GM19324 (cell line): Measurements from ENCODE around the gene LMTK3.
A peak's percentile ranks its signal among the peaks of the same experiment; 100 is the strongest.
"Not testable (repeated sequence)": the region's sequence is repeated elsewhere in the genome, so short reads cannot be mapped to it uniquely, and the experiment has no call there.

ENCODE experiments used
- ATAC-seq: cut with Tn5 transposase; IDR thresholded peaks from one replicate; pipeline ENCODE4 v1.9.1; 2021; ENCODE audit warnings: mild to moderate bottlenecking, moderate library complexity; ENCODE audit not compliant: unreplicated experiment, low FRiP score

Gene LMTK3

GRCh38 chr19:48492925-48493717 lies 18.5 kb downstream of the LMTK3 start:
- peak; percentile 48 for ATAC-seq

DNA sequence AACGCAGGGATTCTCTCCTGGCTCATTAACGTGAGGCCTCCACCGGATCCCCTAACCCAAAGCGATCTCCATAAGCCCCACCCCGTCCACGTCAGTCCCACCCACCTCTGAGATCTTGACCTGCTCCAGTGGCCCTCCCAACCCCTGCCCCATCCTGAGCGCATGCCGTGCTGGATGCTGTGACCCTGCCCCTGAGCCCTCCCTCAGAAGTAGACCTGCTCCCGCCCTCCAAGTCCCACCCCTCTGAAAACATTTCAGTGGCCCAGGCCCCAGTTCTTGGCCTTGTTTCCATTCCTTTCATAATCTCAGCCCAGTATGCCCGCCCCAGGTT lies 19.9 kb downstream of the LMTK3 start:
- ATAC-seq: no peak

DNA sequence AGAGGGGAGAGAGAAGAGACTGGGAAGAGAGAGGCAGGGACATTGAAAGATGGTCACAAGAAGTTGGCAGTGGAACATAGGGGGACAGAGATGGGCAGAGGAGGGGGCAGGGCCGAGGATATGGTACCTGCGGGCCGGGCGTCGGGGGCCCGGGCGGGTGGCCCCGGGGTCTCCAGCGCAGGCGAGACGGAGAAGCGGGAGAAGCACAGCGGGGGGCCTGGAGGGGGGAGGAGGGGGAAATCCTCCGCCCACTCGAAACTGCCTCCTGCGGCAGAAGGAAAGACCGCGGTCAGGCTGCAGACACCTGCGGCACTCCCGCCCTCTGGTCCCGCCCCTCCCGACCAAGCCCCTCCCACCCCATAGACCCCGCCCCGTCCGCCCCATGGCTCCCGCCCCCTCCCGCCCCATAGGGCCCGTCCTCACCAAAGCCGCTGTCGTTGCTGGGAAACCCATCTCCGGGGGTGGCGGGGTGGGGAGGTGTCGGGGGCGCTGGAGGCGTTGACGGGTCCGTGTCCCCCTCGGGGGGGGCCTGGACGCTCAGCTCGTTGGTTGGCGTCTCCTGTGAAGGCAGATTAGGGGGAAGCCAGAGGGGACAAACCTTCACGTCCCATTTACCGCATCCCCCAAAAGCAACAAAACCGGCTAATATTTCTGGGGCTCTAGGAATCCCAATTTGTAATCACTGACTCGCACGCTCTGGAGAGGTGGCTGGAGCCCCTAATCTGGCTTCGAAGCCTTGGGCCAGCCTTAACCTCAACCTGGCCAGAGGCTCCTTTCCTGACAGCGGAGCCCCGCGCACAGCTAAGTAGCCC lies 20.4 kb downstream of the LMTK3 start:
- no peak for ATAC-seq

DNA sequence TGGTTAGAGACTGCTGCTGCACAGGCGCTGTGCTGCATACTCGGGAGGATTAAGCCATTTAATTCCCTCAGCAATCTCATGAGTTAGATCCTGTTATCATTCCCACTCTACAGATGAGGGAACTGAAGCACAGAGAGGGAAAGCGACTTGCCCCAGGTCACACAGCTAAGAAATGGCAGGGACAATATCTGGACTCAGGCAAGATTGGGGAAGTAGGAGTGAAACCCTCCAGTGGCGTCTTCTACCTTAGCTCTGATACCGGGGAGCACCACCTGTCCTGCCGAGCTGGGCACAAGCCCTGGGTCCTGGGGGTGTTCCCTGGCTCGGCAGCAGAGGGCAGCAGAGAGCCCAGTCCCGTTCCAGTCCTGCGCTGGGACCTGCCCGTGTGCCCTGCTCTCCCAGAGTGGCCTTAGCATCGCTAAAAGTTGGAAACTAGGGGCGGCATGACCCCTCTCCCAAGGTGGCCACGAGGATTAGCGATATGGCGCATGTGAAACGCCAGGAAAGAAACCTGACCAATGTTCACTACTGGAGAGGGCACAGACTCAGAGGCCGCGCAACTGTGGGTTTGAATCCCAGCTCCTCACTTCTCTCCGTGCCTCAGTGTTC lies 21.9 kb downstream of the LMTK3 start:
- no peak for ATAC-seq

DNA sequence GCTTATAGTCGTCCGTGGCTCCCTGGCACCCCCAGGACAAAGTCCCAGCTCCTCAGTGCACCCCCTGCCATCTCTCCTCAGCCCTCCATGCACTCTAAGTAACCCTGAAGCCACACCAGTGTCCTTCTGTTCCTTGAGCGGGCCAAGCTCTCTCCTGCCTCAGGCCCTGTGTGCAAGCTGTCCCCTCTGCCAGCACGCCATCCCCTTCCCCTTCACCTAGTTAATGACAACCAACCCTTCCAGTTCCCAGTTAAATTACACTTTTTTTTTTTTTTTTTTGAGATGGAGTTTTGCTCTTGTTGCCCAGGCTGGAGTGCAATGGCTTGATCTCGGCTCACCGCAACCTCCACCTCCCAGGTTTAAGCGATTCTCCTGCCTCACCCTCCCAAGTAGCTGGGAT lies 23.2 kb downstream of the LMTK3 start:
- not testable (repeated sequence) for ATAC-seq

GRCh38 chr19:48487948-48488347 lies 23.7 kb downstream of the LMTK3 start:
- ATAC-seq: no peak

DNA sequence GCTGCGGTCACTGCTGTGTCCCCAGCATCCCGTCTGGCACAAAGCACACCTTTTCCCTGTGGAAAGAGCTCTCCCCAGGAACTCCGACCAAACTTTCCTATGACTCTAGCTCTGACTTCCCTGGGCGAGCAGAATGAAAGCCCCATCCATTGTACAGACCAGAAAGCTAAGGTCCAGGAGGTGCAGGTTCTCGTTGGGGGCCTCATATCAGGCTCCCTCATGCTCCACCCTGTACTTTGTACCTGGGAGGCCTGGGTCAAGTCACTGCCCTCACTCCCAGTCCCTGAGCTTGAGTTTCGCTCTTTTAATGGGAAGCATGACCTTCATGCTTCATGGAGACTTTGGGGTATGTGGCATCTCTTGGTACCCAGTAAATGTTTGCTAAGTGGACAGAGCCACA lies 24.1 kb downstream of the LMTK3 start:
- no peak for ATAC-seq

GRCh38 chr19:48486706-48487105 lies 24.9 kb downstream of the LMTK3 start:
- not testable (repeated sequence) for ATAC-seq

DNA sequence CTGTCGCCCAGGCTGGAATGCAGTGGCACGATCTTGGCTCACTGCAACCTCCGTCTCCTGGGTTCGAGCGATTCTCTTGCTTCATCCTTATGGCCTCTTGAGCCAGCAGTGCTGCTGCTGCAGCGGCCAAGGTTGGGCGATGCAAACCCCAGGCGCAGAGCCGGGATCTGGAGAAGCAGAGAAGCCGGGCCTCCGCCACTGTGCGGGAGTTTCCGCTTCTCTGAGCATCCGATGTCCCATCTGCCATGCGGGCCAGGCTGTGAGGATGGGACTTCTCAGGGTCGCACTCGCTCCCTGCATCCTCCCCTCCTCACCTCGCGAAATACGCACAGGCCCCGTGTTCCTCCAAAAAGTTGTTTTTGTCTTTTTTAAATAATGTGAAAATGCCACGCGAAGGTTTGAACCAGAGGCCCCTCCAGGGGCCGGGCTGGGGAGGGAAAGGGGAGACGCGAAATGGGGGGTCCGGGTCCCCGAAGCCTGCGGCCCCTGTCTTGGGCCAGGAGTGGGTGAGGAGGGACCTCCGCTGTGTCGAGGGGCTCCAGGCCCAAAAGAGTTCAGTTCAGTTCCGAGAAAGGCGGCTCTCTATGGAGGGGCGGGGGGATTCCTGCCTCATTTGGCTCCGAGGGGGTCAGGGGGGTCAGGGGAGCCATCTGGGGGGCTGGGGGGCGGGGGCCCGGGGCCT lies 26.6 kb downstream of the LMTK3 start:
- ATAC-seq: no peak

DNA sequence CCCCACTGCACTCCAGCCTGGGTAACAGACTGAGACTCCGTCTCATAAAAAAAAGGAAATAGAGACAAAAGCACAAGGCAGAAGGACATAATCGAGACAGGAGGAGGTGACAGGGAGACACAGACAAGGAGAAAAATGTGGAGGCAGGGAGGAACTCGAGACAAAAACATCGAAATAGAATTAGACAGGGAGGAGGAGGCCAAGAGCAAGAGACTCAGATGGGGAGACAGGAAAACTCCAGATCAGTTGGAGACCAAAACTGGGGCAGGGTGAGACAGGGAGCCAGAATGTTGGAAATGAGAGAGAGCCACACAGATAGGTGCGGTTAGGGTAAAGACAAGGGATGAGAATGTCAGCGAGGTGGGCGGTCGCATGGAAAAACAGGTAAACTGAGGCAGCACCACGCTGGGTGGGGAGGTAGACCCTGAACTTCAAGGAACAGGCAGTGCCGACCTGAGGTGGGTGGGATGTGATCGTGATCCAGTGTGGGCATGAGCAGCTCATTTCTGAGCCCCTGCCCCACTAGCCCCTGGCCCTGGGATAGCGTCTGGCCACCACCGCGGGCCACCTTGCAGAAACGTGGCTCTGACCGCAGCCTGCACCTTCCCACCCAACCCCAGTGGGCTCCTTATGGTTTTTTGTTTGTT lies 27.3 kb downstream of the LMTK3 start:
- ATAC-seq: no peak

GRCh38 chr19:48483301-48483700 lies 28.3 kb downstream of the LMTK3 start:
- no peak for ATAC-seq

GRCh38 chr19:48481846-48482639 lies 29.6 kb downstream of the LMTK3 start:
- ATAC-seq: no peak

- ATAC-seq: no peak
These were observed 30.8 kb downstream of the LMTK3 start for GRCh38 chr19:48480558-48481500.

- ATAC-seq: no peak
These were observed 31.5 kb downstream of the LMTK3 start for GRCh38 chr19:48480183-48480557.

GRCh38 chr19:48479686-48480085 lies 31.9 kb downstream of the LMTK3 start:
- ATAC-seq: no peak

DNA sequence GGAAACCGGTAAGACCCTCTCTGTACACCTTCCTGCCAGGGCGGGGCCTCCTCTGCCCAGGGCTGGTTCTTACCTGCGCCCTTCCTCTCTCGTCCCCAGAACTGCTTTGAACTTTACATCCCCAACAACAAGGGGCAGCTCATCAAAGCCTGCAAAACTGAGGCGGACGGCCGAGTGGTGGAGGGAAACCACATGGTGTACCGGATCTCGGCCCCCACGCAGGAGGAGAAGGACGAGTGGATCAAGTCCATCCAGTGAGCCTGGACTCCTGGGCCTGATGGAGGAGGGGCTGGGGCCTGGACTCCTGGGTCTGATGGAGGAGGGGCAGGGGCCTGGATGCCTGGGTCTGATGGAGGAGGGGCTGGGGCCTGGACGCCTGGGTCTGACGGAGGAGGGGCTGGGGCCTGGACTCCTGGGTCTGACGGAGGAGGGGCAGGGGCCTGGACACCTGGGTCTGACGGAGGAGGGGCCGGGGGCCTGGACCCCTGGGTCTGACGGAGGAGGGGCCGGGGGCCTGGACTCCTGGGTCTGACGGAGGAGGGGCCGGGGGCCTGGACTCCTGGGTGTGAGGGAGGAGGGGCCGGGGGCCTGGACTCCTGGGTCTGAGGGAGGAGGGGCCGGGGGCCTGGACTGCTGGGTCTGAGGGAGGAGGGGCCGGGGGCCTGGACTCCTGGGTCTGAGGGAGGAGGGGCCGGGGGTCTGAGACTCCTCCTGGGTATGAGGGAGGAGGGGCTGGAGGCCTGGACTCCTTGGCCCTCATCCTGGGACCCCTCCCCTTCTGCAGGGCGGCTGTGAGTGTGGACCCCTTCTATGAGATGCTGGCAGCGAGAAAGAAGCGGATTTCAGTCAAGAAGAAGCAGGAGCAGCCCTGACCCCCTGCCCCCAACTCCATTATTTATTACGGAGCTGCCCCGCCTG lies 33.0 kb downstream of the LMTK3 start:
- ATAC-seq: no peak

- no peak for ATAC-seq
These were observed 33.8 kb downstream of the LMTK3 start for GRCh38 chr19:48477698-48478338.
